Fibroblast of skin of back (primary cell): Measurements from ENCODE around the gene TMEM269. TPM values are rescaled to one million over a fixed set of nuclear protein-coding genes. Genes with fewer than 3 reads are reported as not detected.
A peak's percentile ranks its signal among the peaks of the same experiment; 100 is the strongest.

Experiments
- DNase-seq: peaks from one replicate; pipeline ENCODE4 v3.0.0-alpha.2; 2013
- polyA plus RNA-seq, 2 experiments: library from polyadenylated mRNA; unstranded; fragments of 120-200 nt; gene quantifications; one replicate each; pipeline ENCODE4 v1.2.1, GENCODE V29; 2013; ENCODE audit not compliant: insufficient read length in 2 of 2

TMEM269 gene, protein sequence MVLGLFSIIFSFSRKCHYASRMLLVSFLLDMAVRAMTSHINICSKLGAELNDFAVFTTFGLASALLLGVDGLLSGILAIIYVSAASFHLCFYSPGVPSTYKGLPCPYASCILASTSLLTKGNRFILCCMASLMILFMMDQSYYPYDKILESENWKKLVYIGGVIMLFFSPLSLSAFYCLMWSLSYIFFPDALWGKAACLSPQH
- polyA plus RNA-seq (2013, experiment 1 of 2; ENCODE audit: insufficient read length): 0.06 TPM
- 0.22 TPM for polyA plus RNA-seq (2013, experiment 2 of 2; ENCODE audit: insufficient read length)

DNA sequence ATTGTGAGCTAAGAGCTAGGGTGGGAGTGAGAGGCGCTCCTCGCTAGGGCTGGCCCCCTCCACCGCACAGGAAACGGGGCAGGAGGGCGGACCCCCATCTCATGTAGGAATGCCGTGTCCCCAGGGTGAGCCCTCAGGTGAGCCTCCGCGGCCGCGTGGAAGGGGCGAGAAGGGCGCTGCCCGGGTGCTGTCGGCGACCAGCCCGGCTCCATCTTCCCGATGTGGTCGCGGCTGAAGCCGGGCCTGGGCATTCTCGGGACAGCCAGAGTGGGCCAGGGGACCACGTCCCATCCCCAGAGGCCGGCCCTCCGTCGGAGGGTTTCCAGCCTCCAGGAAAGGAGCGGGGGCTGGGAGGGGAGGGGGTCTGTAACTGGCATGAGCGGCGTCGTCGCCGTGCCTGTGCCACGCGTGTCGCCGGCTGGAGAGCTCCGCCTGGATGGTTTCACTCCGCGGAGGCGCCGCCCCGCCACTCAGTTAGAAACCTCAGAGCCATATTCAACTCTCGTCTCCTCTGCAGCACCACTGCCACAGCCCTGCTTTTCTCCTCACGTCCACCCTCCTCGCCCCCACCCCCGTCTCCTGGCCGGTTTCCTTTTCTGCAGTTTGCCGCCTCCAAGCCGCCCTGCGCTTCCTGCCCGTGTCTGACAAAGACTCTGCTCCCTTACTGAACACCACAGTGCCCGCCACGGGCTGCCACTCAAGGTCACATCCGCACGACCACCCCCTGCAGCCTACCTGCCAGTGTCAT is at the start of gene TMEM269:
TMEM269 (plus strand) TSS at position 46 of the 748 bp plus-strand sequence. CDS start 4,903 bp downstream, outside the sequence.
- DNase-seq: peak; percentile 17

DNA sequence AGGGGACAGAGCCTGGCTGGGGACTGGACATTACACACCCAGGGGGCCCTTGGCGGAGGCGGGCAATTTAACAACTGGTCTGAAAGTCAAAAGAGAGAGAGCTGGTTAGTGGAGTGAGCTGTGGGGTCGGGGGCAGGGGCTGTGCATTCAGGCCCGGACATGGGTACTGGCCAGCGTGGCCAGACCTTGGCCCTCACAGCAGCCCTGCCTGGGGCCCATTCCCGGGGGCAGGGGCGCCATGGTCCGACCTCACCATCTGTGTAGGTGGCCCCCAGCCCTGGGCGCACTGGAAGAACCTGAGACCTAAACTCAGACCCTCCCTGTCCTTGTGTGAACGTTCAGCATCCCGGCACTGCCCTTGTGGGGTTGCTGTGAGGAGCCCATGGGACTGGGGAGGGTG is 49.7 kb upstream of the TMEM269 start:
- DNase-seq: no peak

DNA sequence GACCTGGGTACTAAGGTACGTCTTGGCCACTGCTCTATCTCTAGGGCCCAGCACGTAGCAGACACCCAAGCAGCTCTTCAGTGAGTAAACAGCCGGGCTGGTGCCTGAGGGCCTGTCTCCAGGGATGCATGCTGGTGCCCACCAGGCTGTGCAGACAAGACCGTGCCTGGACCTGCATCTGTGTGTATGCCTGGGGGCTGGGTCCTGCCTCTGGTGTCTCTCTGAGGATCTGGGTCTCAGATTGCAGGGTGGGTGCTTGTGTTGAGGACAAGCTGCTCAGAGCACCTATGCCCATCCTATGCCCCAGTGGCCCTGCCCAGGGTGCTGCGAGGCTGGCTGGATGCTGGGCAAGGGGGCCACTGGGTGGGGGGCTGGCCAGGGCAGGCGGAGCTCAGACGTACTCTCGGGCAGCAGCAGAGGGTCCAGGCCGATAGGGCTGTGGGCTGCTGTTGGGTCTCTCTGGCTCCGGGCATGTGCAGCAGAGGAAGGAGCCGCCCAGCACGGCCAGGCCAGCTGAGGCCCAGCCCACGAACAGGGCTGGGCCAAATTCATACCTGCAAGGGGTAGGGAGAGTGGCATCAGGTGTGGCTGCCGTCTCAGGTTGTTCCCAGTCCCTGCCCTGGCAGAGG is 49.2 kb upstream of the TMEM269 start:
- no peak for DNase-seq

DNA sequence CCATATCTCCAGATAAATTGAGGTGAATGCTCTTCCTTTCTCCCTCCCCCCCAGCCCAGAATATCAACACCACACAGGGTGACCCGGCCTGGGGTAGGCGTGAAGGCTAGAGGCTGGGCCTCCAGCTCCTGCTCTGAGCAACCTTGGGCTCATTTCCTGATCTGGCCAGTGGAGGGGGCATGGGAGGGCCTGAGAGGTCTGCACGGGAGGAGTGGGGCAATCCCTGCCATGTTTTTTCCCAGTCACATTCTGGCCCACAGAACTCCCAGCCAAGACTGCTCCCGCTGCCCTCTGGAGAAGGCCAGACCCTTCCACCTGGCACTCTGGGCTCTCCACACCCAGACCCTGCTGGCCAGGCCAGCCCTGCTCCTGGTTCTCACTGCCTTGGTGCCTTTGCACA is 48.6 kb upstream of the TMEM269 start:
- peak; percentile 27 for DNase-seq

DNA sequence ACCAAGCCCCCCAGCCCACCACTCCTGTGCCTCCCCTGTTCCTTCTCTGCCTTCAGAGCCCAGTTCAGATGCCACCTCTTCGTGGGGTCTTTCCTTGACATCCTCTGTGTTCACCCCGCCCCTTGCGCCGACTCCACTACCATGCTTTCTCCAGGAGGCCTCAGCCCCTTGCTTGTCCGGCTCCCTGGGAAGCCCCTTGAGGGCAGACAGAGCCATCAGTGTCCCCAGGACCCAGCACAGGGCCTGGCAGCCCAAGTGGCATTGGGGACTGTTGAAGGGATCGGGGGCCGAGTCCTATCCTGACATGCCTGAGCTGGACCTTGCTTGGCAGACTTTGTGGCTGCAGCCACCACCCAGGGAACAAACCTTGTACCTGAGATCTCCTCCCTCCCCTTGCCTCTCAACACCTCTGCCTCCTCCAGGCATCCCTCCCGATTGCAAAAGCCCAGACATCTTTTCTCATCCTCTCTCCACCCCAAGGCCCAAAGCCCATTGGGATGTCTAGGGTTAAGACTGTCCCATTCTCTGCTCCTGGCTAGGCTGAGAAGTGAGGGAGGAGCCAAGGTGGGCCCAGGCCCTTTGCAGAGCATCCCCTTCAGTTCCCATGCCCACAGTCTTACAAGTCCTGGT is 48.1 kb upstream of the TMEM269 start:
- no peak for DNase-seq

DNA sequence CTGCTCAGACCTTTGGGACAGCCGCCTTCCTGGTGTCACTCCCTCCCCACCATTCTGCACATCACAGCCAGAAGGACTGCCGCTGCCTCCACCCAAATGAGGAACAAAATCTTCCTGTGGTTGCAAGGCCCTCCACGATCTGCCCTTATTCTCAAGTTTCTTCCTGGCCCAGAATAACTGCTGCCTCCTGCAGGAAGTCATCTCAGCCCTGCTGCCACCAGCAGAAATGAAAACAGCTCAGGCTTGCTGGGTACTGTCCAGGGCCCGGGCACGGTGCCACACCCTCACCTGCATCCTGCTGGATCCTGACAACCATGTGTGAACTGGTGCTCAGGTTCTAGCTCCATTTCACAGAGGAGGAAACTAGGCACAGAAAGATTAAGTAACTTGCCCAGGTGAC is 47.5 kb upstream of the TMEM269 start:
- DNase-seq: no peak

DNA sequence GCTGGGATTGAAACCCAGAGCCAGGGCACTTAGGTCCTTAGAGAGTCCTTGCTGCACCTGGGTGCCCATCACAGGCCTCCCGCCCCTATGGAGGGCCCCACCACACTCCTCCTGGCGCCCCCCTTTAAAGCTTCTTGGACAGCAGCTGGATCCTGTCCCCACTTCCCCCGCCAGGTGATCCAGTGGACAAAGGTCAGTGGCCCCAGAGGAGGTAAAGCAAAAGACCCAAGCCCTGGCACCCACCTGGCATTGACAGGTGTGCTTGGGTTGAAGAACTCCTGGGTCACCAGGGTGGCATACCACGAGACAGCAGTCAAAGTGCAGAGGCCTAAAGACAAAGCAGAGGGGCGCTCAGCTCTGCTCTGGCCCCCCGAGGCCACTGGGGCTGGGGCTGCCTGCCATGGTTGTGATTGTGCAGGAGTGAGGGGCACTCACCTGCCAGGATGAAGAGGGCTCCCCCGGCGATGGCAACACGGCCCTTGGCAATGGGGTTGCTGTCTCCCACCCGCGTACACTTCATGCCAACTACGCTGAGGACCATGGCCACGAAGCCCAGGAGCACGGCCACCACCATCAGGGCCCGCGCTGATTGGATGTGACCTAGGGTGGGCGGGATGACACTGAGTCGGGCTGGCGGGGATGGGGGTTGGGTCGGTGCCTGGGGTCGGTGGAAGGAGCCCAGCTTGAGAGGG is 46.7 kb upstream of the TMEM269 start:
- DNase-seq: no peak

DNA sequence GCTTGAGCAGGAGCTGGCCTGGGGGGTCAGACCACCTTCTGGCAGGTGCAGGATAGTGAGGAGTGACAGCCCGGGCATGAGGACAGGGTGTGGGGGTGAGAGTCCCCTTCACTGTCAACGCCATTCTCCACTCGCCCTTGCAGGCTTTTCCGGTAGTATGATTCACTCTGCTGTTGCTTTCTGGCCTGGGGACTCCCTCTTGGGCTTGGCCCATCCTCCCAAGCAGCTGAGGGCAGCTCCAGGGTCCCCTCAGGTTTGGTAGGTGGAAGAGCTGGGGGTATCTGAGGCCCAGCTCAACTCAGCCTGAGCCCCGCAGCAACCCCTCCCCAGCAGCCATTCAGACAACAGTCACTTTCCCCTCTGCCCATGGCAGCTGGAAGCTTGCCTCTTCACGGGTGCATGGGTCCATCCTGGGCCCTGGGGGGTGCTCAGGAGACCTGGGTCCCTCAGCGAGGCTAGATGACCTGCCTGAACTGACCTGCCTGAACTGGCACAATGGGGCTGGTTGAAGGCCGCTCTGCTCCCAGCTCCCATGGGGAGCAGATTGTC is 46.0 kb upstream of the TMEM269 start:
- DNase-seq: no peak

DNA sequence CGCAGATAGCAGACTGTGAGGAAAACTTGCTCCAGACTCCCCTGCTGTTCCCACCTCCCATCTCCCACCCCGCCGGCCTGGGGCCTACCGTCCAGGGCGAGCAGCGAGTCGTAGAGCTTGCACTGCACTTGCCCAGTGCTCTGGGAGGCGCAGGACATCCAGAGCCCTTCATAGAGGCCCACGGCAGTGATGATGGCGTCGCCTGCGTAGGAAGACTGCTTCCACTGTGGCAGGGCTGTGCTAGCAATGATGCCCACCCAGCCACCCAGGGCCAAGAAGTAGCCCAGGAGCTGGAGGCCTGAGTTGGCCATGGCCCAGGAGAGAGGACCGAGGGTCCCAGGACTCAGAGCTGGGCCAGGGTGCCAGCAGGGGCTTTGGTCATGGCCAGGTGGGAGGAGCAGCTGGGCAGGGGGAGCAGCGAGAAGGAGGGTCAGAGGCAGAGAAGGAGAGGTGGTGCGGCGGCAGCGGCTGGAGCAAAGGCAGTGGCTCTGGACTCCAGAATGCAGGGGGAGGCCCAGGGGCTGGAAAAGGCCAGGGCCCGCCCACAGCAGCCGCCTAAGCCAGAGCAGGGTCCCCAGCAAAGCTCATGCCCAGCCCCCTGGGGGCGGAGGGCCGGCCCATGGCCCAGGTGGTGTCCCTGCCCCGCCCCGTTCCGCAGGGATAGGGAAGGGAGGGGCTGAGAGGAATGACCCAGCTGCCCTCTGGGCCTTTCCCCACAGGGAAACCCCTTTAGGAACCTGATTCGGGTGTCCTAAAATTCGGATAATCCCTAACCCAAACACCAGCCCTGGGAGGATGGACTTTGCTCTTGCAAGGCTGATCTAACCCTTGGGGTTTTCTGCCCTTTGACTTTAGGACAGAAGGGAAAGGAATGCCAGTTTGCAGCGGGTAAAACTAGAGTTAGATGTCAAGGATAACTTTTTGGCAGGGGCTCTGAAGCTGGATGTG is 44.8 kb upstream of the TMEM269 start, which contains the start of gene CLDN19:
CLDN19 (minus strand) TSS at position 484 of the 948 bp plus-strand sequence; CDS start at position 311, 173 bp downstream.
- no peak for DNase-seq

DNA sequence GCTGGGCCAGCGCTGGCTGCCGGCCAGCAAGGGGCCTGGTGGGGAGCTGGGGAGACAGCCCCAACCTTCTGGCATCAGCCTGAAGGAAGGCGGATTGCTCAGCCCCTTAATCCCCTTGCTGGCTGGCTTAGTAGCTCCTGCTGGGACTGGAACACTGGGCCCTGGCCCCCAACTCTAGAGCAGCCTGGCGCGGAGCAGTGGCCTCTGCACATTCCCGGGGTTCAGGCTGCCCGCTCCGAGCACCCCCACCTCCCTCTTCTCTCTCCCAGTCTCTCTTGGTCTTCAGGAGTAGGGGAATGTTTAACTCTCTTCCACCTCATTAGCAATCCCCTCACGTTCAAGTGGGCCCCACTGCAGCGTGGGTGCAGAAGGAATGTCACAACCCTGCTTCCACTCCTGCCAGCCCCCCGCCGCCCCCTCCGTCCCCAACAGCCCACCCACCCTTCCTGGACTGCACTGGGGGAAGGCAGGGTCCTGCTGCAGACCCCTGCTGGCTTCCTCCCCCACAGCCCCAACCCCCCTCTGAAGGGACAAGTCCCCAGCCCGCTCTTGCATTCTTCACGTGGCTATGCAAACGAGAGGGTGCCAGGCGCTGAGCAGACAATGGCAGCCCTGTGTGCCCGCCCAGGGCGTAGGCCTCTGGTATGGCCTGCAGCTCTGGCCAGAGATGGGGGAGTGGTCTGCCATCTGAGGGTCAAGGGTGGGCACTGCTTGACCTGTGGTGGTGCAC is 43.8 kb upstream of the TMEM269 start:
- DNase-seq: no peak

DNA sequence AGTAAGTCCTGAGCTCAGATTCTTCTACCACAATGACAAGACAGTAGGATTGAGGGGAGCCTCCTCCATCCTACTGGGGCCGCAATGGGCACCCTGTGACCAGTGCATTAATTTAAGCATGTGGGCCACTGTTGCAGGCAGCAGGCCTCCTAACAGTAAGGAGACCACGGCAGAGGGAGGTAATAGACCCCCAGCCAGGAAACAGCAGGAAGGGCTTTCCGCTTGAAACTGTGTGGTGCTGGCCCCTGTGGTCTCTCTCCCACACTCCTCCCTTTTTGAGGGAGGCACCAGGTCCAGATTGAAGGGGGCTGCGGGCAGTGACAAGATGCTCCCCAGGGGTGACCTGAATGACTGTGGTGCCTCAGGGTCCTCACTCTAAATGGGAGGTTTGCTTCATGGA is 43.1 kb upstream of the TMEM269 start:
- DNase-seq: no peak

DNA sequence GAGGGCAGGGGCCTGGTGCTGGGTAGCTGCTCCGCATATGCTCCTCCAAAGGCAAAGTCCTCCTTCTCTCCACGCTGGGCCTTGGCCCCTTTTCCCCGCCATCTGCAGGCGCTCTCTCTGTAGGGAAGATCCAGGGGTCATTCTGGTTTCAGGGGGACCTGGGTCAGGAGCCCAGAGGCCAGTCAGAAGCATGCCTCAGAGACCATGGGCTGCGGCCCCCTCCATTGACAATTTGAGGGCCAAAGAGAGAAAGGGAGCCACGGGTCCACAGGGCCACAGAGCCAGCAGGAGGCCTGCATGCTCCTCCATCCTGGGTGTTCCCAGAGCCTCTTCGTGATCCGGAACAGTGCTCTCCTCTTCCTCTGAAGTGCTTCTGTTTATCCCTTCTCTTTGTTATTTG is 42.6 kb upstream of the TMEM269 start:
- no peak for DNase-seq

DNA sequence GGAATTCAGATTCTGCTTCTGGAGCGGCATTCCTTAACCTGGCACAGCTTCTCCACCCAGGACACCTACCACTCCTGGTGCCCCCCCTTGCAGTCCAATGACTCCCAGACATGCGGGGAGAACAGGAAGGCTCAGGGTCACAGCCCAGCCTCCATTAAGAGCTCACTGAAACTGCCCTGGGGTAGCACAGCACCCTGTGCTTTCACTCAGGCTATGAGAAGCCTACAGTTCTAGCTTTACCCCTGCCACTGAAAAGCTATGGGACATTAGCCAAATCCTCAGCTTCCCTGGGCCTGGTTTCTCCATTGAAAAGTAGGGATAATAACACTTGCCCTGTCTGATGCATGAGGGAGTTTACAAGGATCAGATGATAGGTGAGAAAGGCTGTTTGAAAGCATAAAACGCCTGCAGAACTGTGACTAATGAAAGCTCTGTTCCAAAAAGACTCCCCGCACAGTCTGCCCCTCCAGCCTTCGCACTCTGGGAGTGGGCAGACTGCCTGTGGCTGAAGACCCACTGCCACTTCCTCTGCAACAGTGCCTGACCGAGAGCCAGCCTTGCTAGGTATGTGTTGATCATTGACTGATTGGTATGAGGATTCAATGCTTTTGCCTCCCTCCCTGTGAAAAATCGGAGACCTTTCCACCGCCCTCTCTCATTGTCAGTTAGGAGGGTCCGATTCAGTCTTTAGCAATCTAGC is 42.0 kb upstream of the TMEM269 start:
- DNase-seq: no peak

DNA sequence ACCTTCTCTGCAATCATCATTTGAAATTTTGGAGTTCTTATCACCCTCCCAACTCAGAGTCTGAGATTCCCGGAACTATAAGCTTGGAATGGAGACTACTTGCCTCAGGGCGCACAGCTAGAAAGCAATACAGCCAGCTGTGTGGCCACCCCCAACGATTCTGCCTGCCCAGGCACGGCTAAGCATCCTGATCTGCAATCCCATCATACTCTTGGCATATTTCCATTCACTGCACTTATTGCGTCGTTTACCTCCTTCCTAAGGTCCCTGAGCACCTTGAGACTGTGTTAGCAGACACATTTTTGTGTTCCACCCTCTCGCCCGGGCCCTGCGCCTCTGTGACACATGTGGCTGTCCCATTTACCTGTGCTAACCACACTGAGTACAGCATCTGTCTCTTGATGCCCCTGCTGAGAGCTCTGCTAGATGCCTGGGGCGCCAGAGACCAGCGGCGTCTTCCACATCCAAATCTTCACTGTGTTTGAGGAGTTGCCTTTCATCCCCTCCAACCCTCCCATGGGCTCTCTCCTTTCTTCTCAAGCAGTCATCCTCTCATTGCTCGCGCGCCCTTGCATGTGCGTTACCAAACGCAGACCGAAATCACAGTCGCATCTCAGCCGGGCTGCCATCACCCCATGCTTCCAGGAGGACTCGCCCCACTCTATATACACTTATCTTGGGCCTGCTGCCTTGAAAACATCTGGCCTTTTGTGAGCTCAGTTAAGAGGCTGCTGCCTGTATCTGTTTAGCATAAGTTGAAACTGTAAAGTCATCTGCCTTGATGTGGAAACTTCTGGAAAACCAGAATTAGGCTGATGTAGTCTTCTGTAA is 41.3 kb upstream of the TMEM269 start:
- no peak for DNase-seq

DNA sequence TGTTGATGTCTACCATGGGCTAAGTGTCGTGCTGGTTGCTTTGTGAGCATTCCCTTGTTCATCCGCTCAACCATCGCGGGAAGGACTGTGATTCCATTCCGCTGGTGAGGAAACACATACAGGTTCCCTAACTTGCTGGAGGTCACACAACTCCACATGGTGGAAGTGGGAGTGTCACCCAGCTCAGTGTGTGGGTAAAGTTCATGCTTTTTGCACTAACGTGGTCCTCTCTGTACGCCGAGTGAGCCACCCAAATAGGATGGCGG is 40.7 kb upstream of the TMEM269 start:
- no peak for DNase-seq

DNA sequence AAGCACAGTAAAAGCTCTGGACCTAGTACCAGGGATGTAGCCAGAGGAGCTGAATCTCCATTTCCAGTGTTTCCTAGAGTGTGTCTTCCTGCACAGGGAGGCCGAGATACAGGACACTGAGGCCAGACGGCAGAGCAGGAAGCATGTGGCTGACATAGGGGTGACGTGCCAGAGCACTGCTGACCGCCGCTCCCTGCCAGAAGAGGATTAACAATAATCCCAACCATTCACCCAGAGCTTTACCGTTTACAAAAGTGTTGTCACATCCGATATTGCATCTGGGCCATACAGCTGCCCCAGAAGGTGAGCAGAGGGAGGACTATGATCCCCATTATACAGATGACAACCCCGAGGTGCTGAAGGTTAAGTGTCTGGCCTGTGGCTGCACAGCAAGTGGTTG is 38.9 kb upstream of the TMEM269 start:
- DNase-seq: no peak

DNA sequence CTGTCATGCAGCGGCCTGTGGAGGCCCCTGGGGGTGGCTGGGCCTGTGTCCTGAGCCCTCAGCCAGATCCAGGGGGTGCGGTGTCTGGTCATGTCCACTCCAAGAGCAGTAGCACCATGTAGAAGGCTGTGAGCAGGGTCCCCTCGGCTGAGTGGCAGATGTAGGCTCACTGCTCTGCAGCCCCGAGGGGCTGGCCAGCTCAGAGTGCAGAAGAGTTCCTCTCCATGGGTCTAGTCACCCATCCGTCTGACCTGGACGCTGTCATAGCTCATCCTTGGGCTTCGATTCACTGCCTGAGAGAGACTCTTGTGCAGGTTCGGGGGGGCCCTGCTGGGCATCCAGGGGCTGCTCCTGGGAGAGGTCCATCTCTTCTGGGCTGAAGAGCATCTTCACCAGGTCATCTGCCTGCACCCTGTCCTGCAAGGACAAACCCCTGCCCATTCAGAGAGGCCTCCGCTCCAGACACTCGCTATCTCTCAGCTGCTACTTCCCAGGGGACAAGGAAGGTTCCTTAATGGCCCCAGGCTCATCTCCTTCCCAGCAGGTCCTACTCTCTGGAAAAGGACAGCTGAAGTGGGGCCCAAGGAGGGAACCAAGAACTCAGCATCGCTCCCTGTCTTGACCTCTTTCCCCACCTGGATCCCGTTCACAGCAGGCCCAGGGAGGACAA is 38.2 kb upstream of the TMEM269 start:
- DNase-seq: no peak

DNA sequence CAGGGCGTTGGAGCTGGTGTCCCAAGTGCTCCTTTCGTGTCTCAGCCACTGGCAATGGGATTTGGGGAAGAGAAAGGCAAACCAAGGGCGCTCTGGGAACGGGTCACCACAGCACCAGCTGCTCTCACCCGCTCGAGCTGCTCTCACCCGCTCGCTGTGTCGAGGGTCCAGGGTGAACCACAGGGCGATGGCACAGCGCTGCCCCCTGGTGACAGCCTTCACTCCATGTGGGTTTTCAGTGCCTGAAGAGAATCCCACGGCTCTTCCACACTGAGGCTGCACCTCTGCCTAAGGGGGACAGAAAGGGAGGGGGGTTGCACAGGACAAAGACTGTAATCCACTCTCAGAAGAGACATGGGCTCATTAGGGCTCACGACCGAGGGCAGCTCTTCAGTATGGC is 37.7 kb upstream of the TMEM269 start:
- no peak for DNase-seq
